PFSK-1 (cell line): Measurements from ENCODE around the gene EMILIN1.

ENCODE experiments used
- FOXP2 ChIP-seq: optimal IDR thresholded peaks from 2 replicates; pipeline ENCODE3; 2011; ENCODE audit warnings: borderline replicate concordance, control low read depth, inconsistent platforms; ENCODE audit not compliant: insufficient read depth; ENCODE audit errors: extremely low read length, extremely low read depth
- POLR2AphosphoS5 ChIP-seq: IDR thresholded peaks from 2 replicates; pipeline ENCODE4 v1.6.1; 2012; ENCODE audit warnings: low read depth, mild to moderate bottlenecking, control low read depth, low read length, moderate library complexity
- REST ChIP-seq, 2 experiments: IDR thresholded peaks; 2 replicates each; pipeline versions ENCODE4 v1.6.1 to v1.8.0; 2011 to 2012; ENCODE audit warnings: low read depth in 2 of 2, low read length in 2 of 2, control low read depth in 1 of 2, inconsistent platforms in 1 of 2, mild to moderate bottlenecking in 1 of 2, moderate library complexity in 1 of 2; ENCODE audit not compliant: insufficient read depth in 1 of 2

GRCh38 chr2:27134781-27135477 lies 56.5 kb downstream of the EMILIN1 start:
- no peak for TF ChIP-seq REST (IDR thresholded peaks at IDR 0.05; ENCODE audit: insufficient read depth in 1 of 2, low read depth in 2 of 2, low read length in 2 of 2)
- no peak for TF ChIP-seq FOXP2
- TF ChIP-seq POLR2AphosphoS5, result no peak
